ENCODE results near the gene SUMO1.

The SUMO1 gene

GRCh38 chr2:202221873-202222272, 16.5 kb downstream of the SUMO1 start:
- no peak for TF ChIP-seq CTCF (IDR thresholded peaks at IDR 0.05; ENCODE audit: extremely low read depth, missing control alignments)
- no peak for DNase-seq (ENCODE audit: low spot score)

- no peak for DNase-seq (ENCODE audit: low spot score)
- no peak for TF ChIP-seq CTCF (IDR thresholded peaks at IDR 0.05; ENCODE audit: extremely low read depth, missing control alignments)
Measured at GRCh38 chr2:202215179-202215578, 23.2 kb downstream of the SUMO1 start.

GRCh38 chr2:202208526-202208925, 29.9 kb downstream of the SUMO1 start:
- DNase-seq (ENCODE audit: low spot score), result no peak
- no peak for TF ChIP-seq CTCF (IDR thresholded peaks at IDR 0.05; ENCODE audit: extremely low read depth, missing control alignments)

GRCh38 chr2:202204855-202205254, 33.5 kb downstream of the SUMO1 start:
- no peak for TF ChIP-seq CTCF (IDR thresholded peaks at IDR 0.05; ENCODE audit: extremely low read depth, missing control alignments)
- no peak for DNase-seq (ENCODE audit: low spot score)

GRCh38 chr2:202203348-202203747, 35.0 kb downstream of the SUMO1 start:
- no peak for TF ChIP-seq CTCF (IDR thresholded peaks at IDR 0.05; ENCODE audit: extremely low read depth, missing control alignments)
- no peak for DNase-seq (ENCODE audit: low spot score)

GRCh38 chr2:202201220-202202160, 36.9 kb downstream of the SUMO1 start:
- no peak for TF ChIP-seq CTCF (IDR thresholded peaks at IDR 0.05; ENCODE audit: extremely low read depth, missing control alignments)
- no peak for DNase-seq (ENCODE audit: low spot score)

GRCh38 chr2:202196727-202197126, 41.7 kb downstream of the SUMO1 start:
- no peak for TF ChIP-seq CTCF (IDR thresholded peaks at IDR 0.05; ENCODE audit: extremely low read depth, missing control alignments)
- no peak for DNase-seq (ENCODE audit: low spot score)
